HTERT RPE-1 (cell line): ENCODE results near the gene OCIAD1.
"Not testable (repeated sequence)": the region's sequence is repeated elsewhere in the genome, so short reads cannot be mapped to it uniquely, and the experiment has no call there.

Source experiments
- in situ Hi-C: fragments of 300-500 bp; cut with MboI; formaldehyde crosslinking; loops from 4 replicates; pipeline ENCODE4 v1.14.3; 2020; ENCODE audit warnings: low sequenced_read_pairs

OCIAD1 gene

DNA sequence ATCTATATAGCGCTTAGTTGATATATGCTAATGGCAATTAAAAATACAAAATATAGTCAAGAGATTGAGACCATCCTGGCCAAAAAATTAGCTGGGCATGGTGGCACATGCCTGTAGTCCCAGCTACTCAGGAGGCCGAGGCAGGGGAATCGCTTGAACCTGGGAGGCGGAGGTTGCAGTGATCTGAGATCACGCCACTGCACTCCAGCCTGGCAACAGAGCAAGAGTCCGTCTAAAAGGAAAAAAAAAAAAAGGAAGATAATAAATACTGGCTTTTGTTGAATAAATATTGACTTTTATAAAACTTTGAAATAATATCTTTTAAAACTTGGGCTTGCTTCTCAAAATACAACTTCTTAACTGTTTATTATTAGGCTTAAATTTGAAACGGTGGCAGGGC is 14.6 kb upstream of the OCIAD1 start:
- in situ Hi-C loops = not testable (repeated sequence)

DNA sequence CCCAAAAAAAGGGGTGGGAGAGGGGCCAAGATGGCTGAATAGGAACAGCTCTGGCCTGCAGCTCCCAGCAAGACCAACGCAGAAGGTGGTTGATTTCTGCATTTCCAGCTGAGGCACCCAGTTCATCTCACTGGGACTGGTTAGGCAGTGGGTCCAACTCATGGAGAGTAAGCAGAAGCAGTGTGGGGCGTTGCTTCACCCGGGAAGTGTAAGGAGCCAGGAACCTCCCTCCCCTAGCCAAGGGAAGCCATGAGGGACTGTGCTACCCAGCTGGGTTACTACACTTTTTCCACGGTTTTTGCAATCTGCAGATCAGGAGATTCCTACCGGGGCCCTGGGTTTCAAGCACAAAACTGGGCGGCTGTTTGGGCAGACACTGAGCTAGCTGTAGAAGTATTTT is 13.9 kb upstream of the OCIAD1 start:
- in situ Hi-C loops = no loop called here

DNA sequence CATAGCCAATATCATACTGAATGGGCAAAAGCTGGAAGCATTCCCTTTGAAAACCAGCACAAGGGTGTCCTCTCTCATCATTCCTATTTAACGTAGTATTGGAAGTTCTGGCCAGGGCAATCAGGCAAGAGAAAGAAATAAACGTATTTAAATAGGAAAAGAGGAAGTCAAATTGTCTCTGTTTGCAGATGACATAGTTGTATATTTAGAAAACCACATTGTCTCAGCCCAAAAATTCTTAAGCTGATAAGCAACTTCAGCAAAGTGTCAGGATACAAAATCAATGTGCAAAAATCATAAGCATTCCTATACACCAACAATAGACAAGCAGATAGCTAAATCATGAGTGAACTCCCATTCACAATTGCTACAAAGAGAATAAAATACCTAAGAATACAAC is 9.5 kb upstream of the OCIAD1 start:
- in situ Hi-C loops = not testable (repeated sequence)

- in situ Hi-C loops = no loop called here
Observed at GRCh38 chr4:48827622-48828021, 3.3 kb upstream of the OCIAD1 start.

DNA sequence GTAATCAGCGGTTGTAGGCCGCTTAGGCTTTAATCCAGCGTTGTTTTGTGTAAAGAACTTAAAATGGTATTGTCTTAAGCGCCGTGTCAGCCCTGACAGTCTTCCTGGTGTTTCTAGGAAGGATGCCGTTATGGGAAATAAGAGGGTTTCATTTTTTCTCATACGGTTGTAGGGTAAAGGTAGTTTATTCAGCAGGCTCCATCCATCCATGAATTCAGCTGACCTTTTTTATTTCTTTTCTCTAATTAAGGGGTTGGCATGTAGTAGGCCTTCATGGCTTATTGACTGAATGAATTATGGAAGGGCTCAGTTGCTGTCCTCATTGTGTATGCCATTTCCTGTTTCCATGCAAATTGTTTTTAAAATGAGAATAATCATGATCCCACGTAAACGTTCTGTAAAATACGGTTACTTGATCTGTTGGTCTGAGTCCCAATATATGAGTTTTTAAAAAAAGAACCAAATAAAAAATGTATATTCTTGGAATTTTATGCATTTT is 693 bp downstream of the OCIAD1 start:
- in situ Hi-C loops = no loop called here

DNA sequence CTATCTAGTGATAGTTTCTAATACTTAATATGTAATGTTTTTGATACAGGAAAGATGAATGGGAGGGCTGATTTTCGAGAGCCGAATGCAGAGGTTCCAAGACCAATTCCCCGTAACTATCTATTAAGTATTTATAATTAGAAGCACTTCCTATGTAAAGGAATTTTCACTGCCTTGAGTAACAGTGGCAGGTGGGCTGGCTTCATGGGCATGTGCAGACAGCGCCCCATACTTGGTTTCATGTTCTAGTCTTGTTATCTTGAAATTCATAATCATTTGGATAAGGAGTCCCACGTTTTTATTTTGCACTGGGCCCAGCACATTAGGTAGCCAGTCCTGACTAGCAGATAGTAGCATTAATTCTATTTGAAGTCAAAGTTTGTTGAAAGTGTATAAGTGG is 1.7 kb downstream of the OCIAD1 start:
- in situ Hi-C loops = no loop called here

DNA sequence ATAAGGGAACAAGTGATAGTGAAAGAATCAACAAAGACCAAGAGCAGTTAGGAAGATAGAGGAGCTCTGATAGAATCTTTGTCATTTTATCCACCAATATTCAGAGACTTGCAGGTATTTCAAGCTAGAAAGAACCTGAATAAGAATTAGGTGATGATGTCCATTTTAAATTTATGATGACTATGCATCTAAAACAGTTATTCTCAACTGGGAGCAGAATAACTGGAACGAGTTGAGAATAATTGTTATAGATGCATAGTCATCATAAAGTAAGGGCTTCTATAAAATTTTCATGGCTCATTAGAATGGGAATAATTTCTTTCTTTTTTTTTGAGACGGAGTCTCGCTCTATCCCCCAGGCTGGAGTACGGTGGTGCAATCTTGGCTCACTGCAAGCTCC is 5.8 kb downstream of the OCIAD1 start:
- in situ Hi-C loops = no loop called here

GRCh38 chr4:48841045-48841827 is 10.3 kb downstream of the OCIAD1 start:
- in situ Hi-C loops = no loop called here

DNA sequence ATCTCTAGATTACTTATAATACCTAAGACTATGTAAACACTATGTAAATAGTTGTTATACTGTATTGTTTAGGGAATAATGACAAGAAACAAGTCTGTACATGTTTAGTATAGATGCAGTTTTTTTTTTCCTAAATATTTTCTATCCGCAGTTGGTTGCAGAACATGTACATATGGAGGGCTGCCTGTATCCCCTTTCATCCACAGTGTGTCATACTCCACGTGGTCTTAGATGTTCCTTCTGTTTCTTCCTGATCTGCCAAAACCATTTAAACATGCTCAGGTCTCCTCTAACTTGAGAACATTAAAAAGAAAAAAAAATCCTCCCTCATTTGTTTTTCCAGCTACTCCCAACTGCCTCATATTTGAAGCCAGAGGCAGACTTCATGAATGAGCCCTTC is 14.0 kb downstream of the OCIAD1 start:
- in situ Hi-C loops = no loop called here

DNA sequence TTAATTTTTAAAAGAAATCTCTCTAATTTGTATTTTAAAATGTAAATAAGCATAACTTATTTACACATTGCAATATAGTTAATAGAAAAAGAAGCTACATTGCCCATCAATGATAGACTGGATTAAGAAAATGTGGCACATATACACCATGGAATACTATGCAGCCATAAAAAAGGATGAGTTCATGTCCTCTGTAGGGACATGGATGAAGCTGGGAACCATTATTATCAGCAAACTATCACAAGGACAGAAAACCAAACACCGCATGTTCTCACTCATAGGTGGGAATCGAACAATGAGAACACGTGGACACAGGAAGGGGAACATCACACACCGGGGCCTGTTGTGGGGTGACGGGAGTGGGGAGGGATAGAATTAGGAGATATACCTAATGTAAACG is 17.9 kb downstream of the OCIAD1 start:
- in situ Hi-C loops = not testable (repeated sequence)

GRCh38 chr4:48851651-48852050 is 20.8 kb downstream of the OCIAD1 start:
- in situ Hi-C loops = no loop called here

- in situ Hi-C loops = no loop called here
Observed at GRCh38 chr4:48853604-48854394, 22.9 kb downstream of the OCIAD1 start.

GRCh38 chr4:48854395-48854683 is 23.5 kb downstream of the OCIAD1 start:
- in situ Hi-C loops = no loop called here

- in situ Hi-C loops = no loop called here
Observed at GRCh38 chr4:48854982-48855381, 24.1 kb downstream of the OCIAD1 start.

DNA sequence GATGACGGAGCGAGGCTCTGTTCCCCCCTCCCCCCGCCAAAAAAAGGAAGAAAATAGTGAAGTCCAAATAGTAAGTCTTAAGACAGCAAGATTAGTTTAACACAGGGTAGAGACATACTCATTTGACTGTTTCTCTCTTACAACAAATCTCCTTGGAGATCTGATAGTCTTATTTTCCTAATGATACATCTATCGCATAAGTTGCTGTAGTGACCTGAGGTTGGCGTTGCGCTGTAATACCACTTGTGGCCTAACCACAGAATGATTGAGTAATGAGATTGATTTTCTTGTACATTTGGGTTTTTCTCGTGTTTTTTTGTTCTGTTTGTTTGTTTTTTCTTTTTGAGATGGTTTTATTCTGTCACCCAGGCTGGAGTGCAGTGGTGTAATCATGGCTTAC is 27.2 kb downstream of the OCIAD1 start:
- in situ Hi-C loops = no loop called here

DNA sequence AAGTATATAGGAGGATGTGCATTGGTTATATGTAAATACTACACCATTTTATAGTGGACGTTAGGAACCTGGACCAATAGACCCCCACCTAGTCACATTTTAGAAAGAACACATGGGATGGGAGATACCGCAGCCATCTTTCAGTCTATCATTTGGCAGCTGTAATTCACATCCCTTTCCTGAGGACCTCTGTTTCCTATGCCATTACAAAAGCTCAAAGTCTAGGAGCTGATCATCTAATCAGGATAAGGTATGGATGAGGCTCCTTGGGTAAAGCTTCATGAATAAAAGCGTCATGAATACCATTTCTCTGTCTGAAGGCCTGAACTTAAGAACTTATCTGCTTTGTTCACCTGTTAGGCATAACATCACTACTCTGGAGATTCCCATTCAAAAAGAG is 31.1 kb downstream of the OCIAD1 start:
- in situ Hi-C loops = no loop called here

- in situ Hi-C loops = no loop called here
Observed at GRCh38 chr4:48862661-48863060, 31.8 kb downstream of the OCIAD1 start.

DNA sequence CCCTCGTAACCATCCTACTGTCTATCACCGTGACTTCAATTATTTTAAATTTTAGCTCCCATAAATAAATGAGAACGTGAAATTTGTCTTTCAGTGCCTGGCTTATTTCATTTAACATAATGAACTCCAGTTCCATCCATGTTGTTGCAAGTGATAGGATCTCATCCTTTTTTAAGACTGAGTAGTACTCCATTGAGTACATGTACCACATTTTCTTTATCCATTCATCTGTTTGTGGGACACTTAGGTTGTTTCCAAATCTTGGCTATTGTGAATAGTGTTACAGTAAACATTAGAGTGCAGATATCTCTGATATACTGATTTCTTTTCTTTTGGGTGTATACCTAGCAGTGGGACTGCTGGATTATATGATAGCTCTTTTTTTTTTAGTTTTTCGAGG is 32.8 kb downstream of the OCIAD1 start:
- in situ Hi-C loops = no loop called here

GRCh38 chr4:48864696-48865095 is 33.8 kb downstream of the OCIAD1 start:
- in situ Hi-C loops = not testable (repeated sequence)

DNA sequence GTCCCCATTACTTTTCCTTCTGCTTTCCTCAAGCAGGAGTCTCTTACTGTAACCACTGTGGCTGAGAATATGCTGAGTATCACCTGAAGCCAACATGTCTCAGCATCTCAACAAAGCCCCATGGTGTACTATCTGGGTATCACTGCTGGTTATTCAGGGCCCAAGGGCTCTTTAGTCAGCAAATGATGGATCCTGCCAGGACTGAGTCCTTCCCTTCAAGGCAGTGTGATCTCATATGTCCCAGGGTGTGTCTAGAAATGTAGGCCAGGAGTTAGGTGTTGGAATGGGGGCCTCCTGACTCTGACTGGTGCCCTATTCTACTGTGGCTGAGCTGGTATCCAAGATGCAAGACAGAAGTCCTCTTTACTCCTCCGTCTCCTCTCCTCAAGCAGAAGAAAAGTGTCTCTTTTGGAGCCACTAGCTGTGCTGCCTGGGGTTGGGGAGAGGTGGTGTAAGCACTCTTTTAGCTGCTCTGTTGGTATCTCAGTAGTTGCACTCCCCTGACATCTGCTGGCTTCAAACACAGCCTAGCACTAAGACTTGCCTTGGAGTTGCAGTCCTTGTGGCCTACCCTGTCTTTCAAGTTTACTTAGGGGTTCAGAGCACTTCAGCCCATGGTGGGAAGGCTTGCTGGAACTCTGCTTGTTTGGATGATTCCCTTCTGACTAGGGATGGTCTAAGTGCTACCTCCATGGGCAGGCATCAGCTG is 47.1 kb downstream of the OCIAD1 start:
- in situ Hi-C loops = no loop called here

- in situ Hi-C loops = no loop called here
Observed at GRCh38 chr4:48879561-48880442, 48.9 kb downstream of the OCIAD1 start.
